ENCODE measurements around the gene APLP2. TPM values are rescaled to one million over a fixed set of nuclear protein-coding genes. Genes with fewer than 3 reads are reported as not detected.
A peak's percentile ranks its signal among the peaks of the same experiment; 100 is the strongest.

The APLP2 gene
- total RNA-seq, 1 experiment from 2014 or later: 345 TPM

DNA sequence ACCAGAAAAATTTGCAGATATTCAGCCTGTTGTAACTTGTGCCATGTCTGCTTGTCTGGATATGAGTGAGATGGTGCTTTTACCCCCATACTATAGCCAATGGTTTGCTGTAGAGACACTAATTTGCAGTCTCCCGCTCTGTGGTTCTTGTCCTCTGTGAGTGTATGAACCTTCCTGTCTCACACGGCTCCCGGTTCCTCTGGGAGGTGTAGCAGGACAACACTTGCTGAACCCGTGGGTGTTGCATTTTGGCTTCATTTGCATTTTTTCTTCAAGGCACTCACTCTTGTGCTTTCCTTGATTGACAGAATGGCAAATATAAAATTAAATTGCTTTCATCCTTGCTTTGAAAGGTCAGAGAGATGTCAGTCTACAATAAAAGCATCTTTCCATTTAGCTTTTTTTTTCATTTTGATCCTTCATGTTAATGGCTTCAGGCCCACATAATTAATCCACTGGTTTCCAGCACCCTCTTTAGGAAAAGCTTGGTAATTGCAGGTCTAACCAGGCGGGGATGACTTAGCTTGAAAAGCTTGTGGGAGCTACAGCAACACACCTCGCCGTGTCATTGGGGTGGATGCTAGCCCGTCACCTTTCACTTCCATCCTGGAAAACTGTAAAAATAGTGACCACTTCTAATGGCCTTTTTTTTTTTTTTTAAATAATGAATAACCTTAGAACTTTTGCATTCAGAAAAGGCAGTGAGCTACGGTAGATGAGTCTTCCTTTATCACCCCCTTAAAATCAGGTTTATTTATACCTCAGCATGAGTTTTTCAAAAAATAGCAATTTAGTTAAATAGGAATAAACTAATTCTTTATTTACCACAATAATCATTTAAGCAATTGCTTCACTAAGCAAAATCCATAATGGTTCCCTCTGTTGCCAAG lies 62.5 kb downstream of the APLP2 start:
- POLR2A ChIA-PET (ENCODE audit: unreplicated experiment): interaction anchor here (0.5 to 1.1 kb wide), 5 partner anchors 62 to 715 kb away, joined by 3 to 15 read pairs (median 9); no protein-coding TSS in a partner anchor
- no peak overlapping the region for H2AFZ ChIP-seq (ENCODE audit: low read length)
- peaks cover 88% of the 10 kb centered on the region for H3K36me3 ChIP-seq (ENCODE audit: low read depth, low read length)
- intact Hi-C loops (cut with micrococcal nuclease): loop anchor here (1.0 to 2.0 kb wide), 5 partner anchors 61 to 345 kb away; no protein-coding TSS in a partner anchor
- peaks cover 4% of the 10 kb centered on the region for H3F3A ChIP-seq (ENCODE audit: low read length, unreplicated experiment)
- H3K4me3 ChIP-seq (ENCODE audit: low read length): no peak overlapping the region
- CTCF ChIA-PET: interaction anchor here (0.6 to 1.9 kb wide), 18 partner anchors 8 to 1248 kb away, joined by 3 to 37 read pairs (median 6); partner anchors contain the start of gene PRDM10
- H3K4me2 ChIP-seq (ENCODE audit: low read length): no peak overlapping the region
- TF ChIP-seq EZH2 (IDR thresholded peaks at IDR 0.05; ENCODE audit: low read length, unreplicated experiment) (no peak), EZH2phosphoT487 (IDR thresholded peaks at IDR 0.05; ENCODE audit: borderline replicate concordance, low read length) (no peak)
- TF ChIP-seq, protein P1, sequence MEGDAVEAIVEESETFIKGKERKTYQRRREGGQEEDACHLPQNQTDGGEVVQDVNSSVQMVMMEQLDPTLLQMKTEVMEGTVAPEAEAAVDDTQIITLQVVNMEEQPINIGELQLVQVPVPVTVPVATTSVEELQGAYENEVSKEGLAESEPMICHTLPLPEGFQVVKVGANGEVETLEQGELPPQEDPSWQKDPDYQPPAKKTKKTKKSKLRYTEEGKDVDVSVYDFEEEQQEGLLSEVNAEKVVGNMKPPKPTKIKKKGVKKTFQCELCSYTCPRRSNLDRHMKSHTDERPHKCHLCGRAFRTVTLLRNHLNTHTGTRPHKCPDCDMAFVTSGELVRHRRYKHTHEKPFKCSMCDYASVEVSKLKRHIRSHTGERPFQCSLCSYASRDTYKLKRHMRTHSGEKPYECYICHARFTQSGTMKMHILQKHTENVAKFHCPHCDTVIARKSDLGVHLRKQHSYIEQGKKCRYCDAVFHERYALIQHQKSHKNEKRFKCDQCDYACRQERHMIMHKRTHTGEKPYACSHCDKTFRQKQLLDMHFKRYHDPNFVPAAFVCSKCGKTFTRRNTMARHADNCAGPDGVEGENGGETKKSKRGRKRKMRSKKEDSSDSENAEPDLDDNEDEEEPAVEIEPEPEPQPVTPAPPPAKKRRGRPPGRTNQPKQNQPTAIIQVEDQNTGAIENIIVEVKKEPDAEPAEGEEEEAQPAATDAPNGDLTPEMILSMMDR (conservative IDR thresholded peaks at IDR 0.05; ENCODE audit: low read depth, low read length): peak; percentile 95
- DNase-seq (peak; percentile 92), ATAC-seq (peak; percentile 87)
- no peaks in the 10 kb centered on the region for H3K9me2 ChIP-seq (replicated peaks; ENCODE audit: low read length)
- no peak overlapping the region for H3K9ac ChIP-seq (ENCODE audit: low read length)
- H3K79me2 ChIP-seq (ENCODE audit: low read length): no peaks in the 10 kb centered on the region
- H3K27ac ChIP-seq (ENCODE audit: low read length): no peak overlapping the region
- H3K27me3 ChIP-seq (ENCODE audit: low read length): no peaks in the 10 kb centered on the region
- no peaks in the 10 kb centered on the region for H3K4me1 ChIP-seq (ENCODE audit: insufficient read depth, low read length)
- no peaks in the 10 kb centered on the region for H3K9me3 ChIP-seq (ENCODE audit: low read length)
- BruUV-seq (replicated peaks): no TSS peak
- H4K20me1 ChIP-seq (ENCODE audit: low read length): no peaks in the 10 kb centered on the region

DNA sequence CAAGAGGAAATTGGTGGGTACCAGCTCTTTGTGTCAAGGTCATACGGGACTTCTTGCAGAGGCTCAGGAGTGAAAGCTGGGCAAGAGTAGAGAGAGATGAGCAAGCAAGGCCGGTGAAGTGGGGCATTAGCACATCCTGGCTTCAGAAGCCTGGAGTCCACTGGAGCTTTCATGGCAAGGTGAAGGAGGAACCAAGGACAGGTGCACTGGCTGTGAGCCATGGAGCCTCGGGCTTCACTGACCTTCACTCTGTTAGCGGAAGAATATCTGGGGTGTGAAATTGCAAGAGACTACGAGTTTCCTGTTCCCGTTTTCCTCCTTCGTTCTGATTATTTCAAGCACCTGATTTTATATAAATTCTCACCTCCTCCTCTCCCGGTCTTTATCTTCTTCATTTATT lies 64.0 kb downstream of the APLP2 start:
- H3K9me2 ChIP-seq (replicated peaks; ENCODE audit: low read length): no peaks in the 10 kb centered on the region
- H4K20me1 ChIP-seq (ENCODE audit: low read length): no peaks in the 10 kb centered on the region
- no peak overlapping the region for H3K9ac ChIP-seq (ENCODE audit: low read length)
- H3K9me3 ChIP-seq (ENCODE audit: low read length): no peaks in the 10 kb centered on the region
- no peaks in the 10 kb centered on the region for H3K27me3 ChIP-seq (ENCODE audit: low read length)
- H3K4me3 ChIP-seq (ENCODE audit: low read length): no peak overlapping the region
- no peaks in the 10 kb centered on the region for H3K4me1 ChIP-seq (ENCODE audit: insufficient read depth, low read length)
- H3K27ac ChIP-seq (ENCODE audit: low read length): no peak overlapping the region
- ChIA-PET CTCF (no interaction called here), POLR2A (ENCODE audit: unreplicated experiment) (no interaction called here)
- no peak for DNase-seq
- intact Hi-C loops (cut with micrococcal nuclease): loop anchor here (2.0 kb wide), 1 partner anchor 347 kb away; no protein-coding TSS in a partner anchor
- H3K36me3 ChIP-seq (ENCODE audit: low read depth, low read length): peaks cover 84% of the 10 kb centered on the region
- no peaks in the 10 kb centered on the region for H3K79me2 ChIP-seq (ENCODE audit: low read length)
- ATAC-seq: no peak
- TF ChIP-seq EZH2 (IDR thresholded peaks at IDR 0.05; ENCODE audit: low read length, unreplicated experiment): no peak
- TF ChIP-seq, protein P1 (conservative IDR thresholded peaks at IDR 0.05; ENCODE audit: low read depth, low read length): no peak
- no peak for TF ChIP-seq EZH2phosphoT487 (IDR thresholded peaks at IDR 0.05; ENCODE audit: borderline replicate concordance, low read length)
- peaks cover 4% of the 10 kb centered on the region for H3F3A ChIP-seq (ENCODE audit: low read length, unreplicated experiment)
- BruUV-seq (replicated peaks): no TSS peak
- H3K4me2 ChIP-seq (ENCODE audit: low read length): no peak overlapping the region
- no peak overlapping the region for H2AFZ ChIP-seq (ENCODE audit: low read length)

DNA sequence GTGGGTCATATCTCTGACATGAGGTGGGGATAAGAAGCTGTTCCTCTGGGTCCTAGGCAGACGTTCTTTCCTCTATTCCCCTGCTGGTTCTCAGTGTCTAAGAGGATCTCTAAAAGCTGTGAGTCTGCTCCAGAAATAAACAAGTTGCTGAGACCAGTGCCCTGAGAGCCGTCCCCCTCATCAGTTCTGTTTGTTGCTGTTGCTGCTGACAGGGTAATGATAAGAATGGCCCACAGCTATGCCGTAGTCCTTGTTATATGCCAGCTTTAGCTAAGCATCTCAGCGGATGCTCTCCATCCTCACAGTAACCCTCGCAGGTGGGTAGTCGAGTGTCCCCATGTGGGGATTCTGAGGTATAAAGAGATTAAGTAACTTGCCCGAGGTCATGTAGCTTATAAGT lies 66.4 kb downstream of the APLP2 start:
- ATAC-seq (no peak), DNase-seq (no peak)
- BruUV-seq (replicated peaks): no TSS peak
- TF ChIP-seq, protein P1 (conservative IDR thresholded peaks at IDR 0.05; ENCODE audit: low read depth, low read length): no peak
- TF ChIP-seq EZH2phosphoT487 (IDR thresholded peaks at IDR 0.05; ENCODE audit: borderline replicate concordance, low read length) (no peak), EZH2 (IDR thresholded peaks at IDR 0.05; ENCODE audit: low read length, unreplicated experiment) (no peak)
- no peak overlapping the region for H3K4me3 ChIP-seq (ENCODE audit: low read length)
- no peak overlapping the region for H2AFZ ChIP-seq (ENCODE audit: low read length)
- H3K9ac ChIP-seq (ENCODE audit: low read length): no peak overlapping the region
- H3F3A ChIP-seq (ENCODE audit: low read length, unreplicated experiment): peaks cover 4% of the 10 kb centered on the region
- H3K27ac ChIP-seq (ENCODE audit: low read length): no peak overlapping the region
- H4K20me1 ChIP-seq (ENCODE audit: low read length): no peaks in the 10 kb centered on the region
- H3K9me2 ChIP-seq (replicated peaks; ENCODE audit: low read length): no peaks in the 10 kb centered on the region
- no peaks in the 10 kb centered on the region for H3K27me3 ChIP-seq (ENCODE audit: low read length)
- intact Hi-C loops (cut with micrococcal nuclease): no loop called here
- ChIA-PET CTCF (no interaction called here), POLR2A (ENCODE audit: unreplicated experiment) (no interaction called here)
- H3K36me3 ChIP-seq (ENCODE audit: low read depth, low read length): peaks cover 78% of the 10 kb centered on the region
- H3K9me3 ChIP-seq (ENCODE audit: low read length): no peaks in the 10 kb centered on the region
- no peak overlapping the region for H3K4me2 ChIP-seq (ENCODE audit: low read length)
- H3K4me1 ChIP-seq (ENCODE audit: insufficient read depth, low read length): no peaks in the 10 kb centered on the region
- H3K79me2 ChIP-seq (ENCODE audit: low read length): no peaks in the 10 kb centered on the region
